NT2/D1 (cell line): ENCODE data around the gene FREY1.
"Not testable (repeated sequence)": the region's sequence is repeated elsewhere in the genome, so short reads cannot be mapped to it uniquely, and the experiment has no call there.

Experiments
- DNase-seq: peaks from one replicate; pipeline ENCODE4 v3.0.0-alpha.2; 2011; ENCODE audit warnings: low read depth, low spot score
- H3K27me3 ChIP-seq: 2 replicates; pipeline ENCODE4 v1.6.0; 2011; ENCODE audit warnings: mild to moderate bottlenecking; ENCODE audit not compliant: insufficient read length, insufficient read depth
- H3K36me3 ChIP-seq: 2 replicates; pipeline ENCODE4 v1.6.1; 2011; ENCODE audit warnings: mild to moderate bottlenecking, low read length, mixed read lengths; ENCODE audit not compliant: insufficient read depth, insufficient read length
- H3K4me1 ChIP-seq: 2 replicates; pipeline ENCODE4 v1.5.1; 2011; ENCODE audit not compliant: insufficient read depth, insufficient read length
- H3K4me3 ChIP-seq: 2 replicates; pipeline ENCODE4 v1.5.1; 2011; ENCODE audit warnings: low read depth; ENCODE audit not compliant: insufficient read length
- H3K9ac ChIP-seq: 2 replicates; pipeline ENCODE4 v1.6.0; 2011; ENCODE audit warnings: low read depth; ENCODE audit not compliant: insufficient read length
- H3K9me3 ChIP-seq: 2 replicates; pipeline ENCODE4 v1.5.1; 2011; ENCODE audit warnings: mild to moderate bottlenecking, low read length; ENCODE audit not compliant: insufficient read depth
- SUZ12 ChIP-seq: IDR thresholded peaks from 2 replicates; pipeline ENCODE4 v1.6.1; 2011; ENCODE audit not compliant: insufficient read length, insufficient read depth; ENCODE audit errors: extremely low read depth
- YY1 ChIP-seq: IDR thresholded peaks from 2 replicates; pipeline ENCODE4 v1.6.1; 2011; ENCODE audit not compliant: insufficient read length, insufficient read depth
- ZNF274 ChIP-seq: IDR thresholded peaks from 2 replicates; pipeline ENCODE4 v1.6.1; 2011; ENCODE audit warnings: mild to moderate bottlenecking, low read depth, low read length

FREY1 gene

GRCh38 chr11:45906096-45906682 is 882 bp downstream of the FREY1 start:
- DNase-seq = no peak
- H3K4me1 ChIP-seq = peaks cover 26% of the 10 kb centered on the region
- no peak overlapping the region for H3K9ac ChIP-seq

GRCh38 chr11:45905576-45905975 is 1.5 kb downstream of the FREY1 start:
- not testable (repeated sequence) for DNase-seq, H3K4me3 ChIP-seq, H3K9ac ChIP-seq, H3K9me3 ChIP-seq, H3K27me3 ChIP-seq
- peaks cover 29% of the 10 kb centered on the region for H3K4me1 ChIP-seq
- H3K36me3 ChIP-seq = peaks cover 59% of the 10 kb centered on the region

More at GRCh38 chr11:45906096-45906682, 882 bp downstream of the FREY1 start:
- Histone ChIP-seq H3K4me3 (no peak overlapping the region), H3K27me3 (no peaks in the 10 kb centered on the region), H3K9me3 (no peaks in the 10 kb centered on the region), H3K36me3 (peaks cover 65% of the 10 kb centered on the region)
- TF ChIP-seq ZNF274 (no peak), YY1 (no peak), SUZ12 (no peak)

- Histone ChIP-seq H3K4me1 (peaks cover 25% of the 10 kb centered on the region), H3K9me3 (no peaks in the 10 kb centered on the region), H3K36me3 (peaks cover 55% of the 10 kb centered on the region), H3K4me3 (no peak overlapping the region), H3K9ac (no peak overlapping the region), H3K27me3 (peaks cover 9% of the 10 kb centered on the region)
- no peak for DNase-seq
- TF ChIP-seq YY1 (no peak), SUZ12 (no peak), ZNF274 (no peak)
Observed at GRCh38 chr11:45905095-45905494, 2.0 kb downstream of the FREY1 start.

GRCh38 chr11:45904309-45904915 is 2.7 kb downstream of the FREY1 start:
- Histone ChIP-seq H3K4me3 (no peak overlapping the region), H3K27me3 (peaks cover 9% of the 10 kb centered on the region), H3K4me1 (peaks cover 25% of the 10 kb centered on the region), H3K36me3 (peaks cover 48% of the 10 kb centered on the region), H3K9ac (no peak overlapping the region), H3K9me3 (no peaks in the 10 kb centered on the region)
- TF ChIP-seq SUZ12 = no peak
- no peak for TF ChIP-seq ZNF274
- TF ChIP-seq YY1 = no peak
- DNase-seq = no peak

- Histone ChIP-seq H3K9me3 (no peaks in the 10 kb centered on the region), H3K4me1 (peaks cover 33% of the 10 kb centered on the region), H3K9ac (no peak overlapping the region), H3K36me3 (peaks cover 40% of the 10 kb centered on the region), H3K4me3 (no peak overlapping the region), H3K27me3 (peaks cover 10% of the 10 kb centered on the region)
- DNase-seq = no peak
- TF ChIP-seq YY1 = no peak
- no peak for TF ChIP-seq SUZ12
- TF ChIP-seq ZNF274 = no peak
Observed at GRCh38 chr11:45902452-45903380, 4.4 kb downstream of the FREY1 start.

GRCh38 chr11:45901626-45902025 is 5.4 kb downstream of the FREY1 start:
- peaks cover 19% of the 10 kb centered on the region for H3K27me3 ChIP-seq
- no peak overlapping the region for H3K4me3 ChIP-seq
- DNase-seq = no peak
- no peaks in the 10 kb centered on the region for H3K9me3 ChIP-seq
- H3K9ac ChIP-seq = peak overlapping the region; percentile 90
- TF ChIP-seq SUZ12 (no peak), YY1 (no peak)
- H3K4me1 ChIP-seq = peaks cover 33% of the 10 kb centered on the region
- peaks cover 35% of the 10 kb centered on the region for H3K36me3 ChIP-seq
